ENCODE measurements around the gene PLPPR3.
A peak's percentile ranks its signal among the peaks of the same experiment; 100 is the strongest.

The PLPPR3 gene

GRCh38 chr19:868458-869244 lies 46.9 kb upstream of the PLPPR3 start:
- DNase-seq (ENCODE audit: extremely low spot score), result no peak
- CTCF ChIA-PET, result no interaction called here
- TF ChIP-seq TARDBP (IDR thresholded peaks at IDR 0.05) (no peak), L3MBTL2 (conservative IDR thresholded peaks at IDR 0.05) (0 out of 2 replicates have a peak, but pooled peaks have one; percentile 8), ZNF384 (IDR thresholded peaks at IDR 0.05) (no peak)
- POLR2A ChIA-PET, result no interaction called here

- TF ChIP-seq PKNOX1 (IDR thresholded peaks at IDR 0.05) (no peak), FOXA1 (IDR thresholded peaks at IDR 0.05) (no peak), BHLHE40 (IDR thresholded peaks at IDR 0.05; ENCODE audit: borderline replicate concordance) (no peak), CTBP1 (IDR thresholded peaks at IDR 0.05; ENCODE audit: borderline replicate concordance) (no peak), SUZ12 (IDR thresholded peaks at IDR 0.05) (no peak), ZNF384 (IDR thresholded peaks at IDR 0.05) (no peak), FOXK2 (IDR thresholded peaks at IDR 0.05) (no peak), L3MBTL2 (conservative IDR thresholded peaks at IDR 0.05) (no peak), TARDBP (IDR thresholded peaks at IDR 0.05) (no peak), NFRKB (IDR thresholded peaks at IDR 0.05) (no peak)
- no peak for DNase-seq (ENCODE audit: extremely low spot score)
- ChIA-PET POLR2A (no interaction called here), CTCF (no interaction called here)
Observed at GRCh38 chr19:867855-868457, 46.2 kb upstream of the PLPPR3 start.

GRCh38 chr19:867301-867793 lies 45.6 kb upstream of the PLPPR3 start:
- no peak for DNase-seq (ENCODE audit: extremely low spot score)
- CTCF ChIA-PET, result no interaction called here
- TF ChIP-seq NFRKB (IDR thresholded peaks at IDR 0.05) (no peak), FOXK2 (IDR thresholded peaks at IDR 0.05) (no peak), L3MBTL2 (conservative IDR thresholded peaks at IDR 0.05) (no peak), HDGF (IDR thresholded peaks at IDR 0.05; ENCODE audit: borderline replicate concordance) (no peak), FOXM1 (IDR thresholded peaks at IDR 0.05; ENCODE audit: borderline replicate concordance) (peak; percentile 79; the same call in 1 of the 2 replicates)
- POLR2A ChIA-PET, result no interaction called here

- POLR2A ChIA-PET, result no interaction called here
- TF ChIP-seq L3MBTL2 (conservative IDR thresholded peaks at IDR 0.05) (no peak), FOXK2 (IDR thresholded peaks at IDR 0.05) (no peak), HDGF (IDR thresholded peaks at IDR 0.05; ENCODE audit: borderline replicate concordance) (no peak), SP1 (IDR thresholded peaks at IDR 0.05) (no peak), PKNOX1 (IDR thresholded peaks at IDR 0.05) (no peak), ELF4 (IDR thresholded peaks at IDR 0.05) (no peak), FOXM1 (IDR thresholded peaks at IDR 0.05; ENCODE audit: borderline replicate concordance) (no peak), NFRKB (IDR thresholded peaks at IDR 0.05) (no peak), LEF1 (IDR thresholded peaks at IDR 0.05; ENCODE audit: borderline replicate concordance) (no peak), BHLHE40 (IDR thresholded peaks at IDR 0.05; ENCODE audit: borderline replicate concordance) (no peak), ARNT (IDR thresholded peaks at IDR 0.05) (no peak), ZNF384 (IDR thresholded peaks at IDR 0.05) (no peak), FOXA1 (IDR thresholded peaks at IDR 0.05) (no peak), TARDBP (IDR thresholded peaks at IDR 0.05) (no peak), CTBP1 (IDR thresholded peaks at IDR 0.05; ENCODE audit: borderline replicate concordance) (no peak)
- no peak for DNase-seq (ENCODE audit: extremely low spot score)
- CTCF ChIA-PET, result no interaction called here
Observed at GRCh38 chr19:866769-867300, 45.1 kb upstream of the PLPPR3 start.

GRCh38 chr19:863315-863620 lies 41.5 kb upstream of the PLPPR3 start:
- no peak for DNase-seq (ENCODE audit: extremely low spot score)
- ChIA-PET POLR2A (interaction anchor here (1.0 kb wide), 1 partner anchor 68 kb away, joined by 3 read pairs; no protein-coding TSS in a partner anchor), CTCF (interaction anchor here (0.6 to 0.7 kb wide), 3 partner anchors 52 to 638 kb away, joined by 3 read pairs; partner anchors contain the start of gene KISS1R)
- no peak for TF ChIP-seq HDGF (IDR thresholded peaks at IDR 0.05; ENCODE audit: borderline replicate concordance)

- DNase-seq (ENCODE audit: extremely low spot score), result peak; percentile 51
- POLR2A ChIA-PET, result no interaction called here
- no peak for TF ChIP-seq FOXM1 (IDR thresholded peaks at IDR 0.05; ENCODE audit: borderline replicate concordance)
- TF ChIP-seq L3MBTL2 (conservative IDR thresholded peaks at IDR 0.05), result no peak; the same call in 1 of the 2 replicates
- TF ChIP-seq BHLHE40 (IDR thresholded peaks at IDR 0.05; ENCODE audit: borderline replicate concordance), result no peak
- TF ChIP-seq ARNT (IDR thresholded peaks at IDR 0.05), result no peak
- no peak for TF ChIP-seq NFRKB (IDR thresholded peaks at IDR 0.05)
- no peak for TF ChIP-seq ZNF384 (IDR thresholded peaks at IDR 0.05)
- no peak for TF ChIP-seq SP1 (IDR thresholded peaks at IDR 0.05)
- no peak for TF ChIP-seq TARDBP (IDR thresholded peaks at IDR 0.05)
- no peak for TF ChIP-seq FOXK2 (IDR thresholded peaks at IDR 0.05)
- TF ChIP-seq SUZ12 (IDR thresholded peaks at IDR 0.05), result no peak
- no peak for TF ChIP-seq PKNOX1 (IDR thresholded peaks at IDR 0.05)
- no peak for TF ChIP-seq CTBP1 (IDR thresholded peaks at IDR 0.05; ENCODE audit: borderline replicate concordance)
- TF ChIP-seq HDGF (IDR thresholded peaks at IDR 0.05; ENCODE audit: borderline replicate concordance), result no peak
- no peak for TF ChIP-seq FOXA1 (IDR thresholded peaks at IDR 0.05)
- no peak for TF ChIP-seq LEF1 (IDR thresholded peaks at IDR 0.05; ENCODE audit: borderline replicate concordance)
- no peak for TF ChIP-seq ELF4 (IDR thresholded peaks at IDR 0.05)
- CTCF ChIA-PET, result no interaction called here
Observed at GRCh38 chr19:862581-863314, 41.0 kb upstream of the PLPPR3 start.
